Measurements from ENCODE around the gene XYLT2. TPM values are rescaled to one million over a fixed set of nuclear protein-coding genes. Genes with fewer than 3 reads are reported as not detected.

The XYLT2 gene
- total and polyA plus RNA-seq, 2 experiments from 2014 or later = 14.2 to 44.9 TPM

GRCh38 chr17:50389534-50389933, 43.6 kb downstream of the XYLT2 start (continued):
- no peak for TF ChIP-seq CTCF (conservative IDR thresholded peaks at IDR 0.05; ENCODE audit: low read depth in 2 of 2)
- no peak for TF ChIP-seq REST (IDR thresholded peaks at IDR 0.05; ENCODE audit: unreplicated experiment)

GRCh38 chr17:50392621-50393020, 46.7 kb downstream of the XYLT2 start:
- peaks cover 43% of the 10 kb centered on the region for H3K36me3 ChIP-seq (ENCODE audit: insufficient read depth)
- peaks cover 7% of the 10 kb centered on the region for H3K4me1 Mint-ChIP-seq
- no peak overlapping the region for H3K4me3 Mint-ChIP-seq
- no peaks in the 10 kb centered on the region for H3K27me3 ChIP-seq (ENCODE audit: insufficient read depth)
- H3K27ac Mint-ChIP-seq = no peak overlapping the region
- H3F3A ChIP-seq (replicated peaks; ENCODE audit: low read depth) = no peaks in the 10 kb centered on the region
- no peak for ATAC-seq
- H3K27me3 Mint-ChIP-seq (ENCODE audit: insufficient read depth, low read depth, poor library complexity) = peaks cover 4% of the 10 kb centered on the region
- H3K27ac ChIP-seq (ENCODE audit: low read depth) = no peak overlapping the region
- no peak for DNase-seq (ENCODE audit: low spot score)
- H3K9me2 ChIP-seq (ENCODE audit: insufficient read depth) = no peaks in the 10 kb centered on the region
- no peaks in the 10 kb centered on the region; the same call in 1 of the 2 replicates for H3K4me1 ChIP-seq (ENCODE audit: insufficient read depth)
- H3K9me3 Mint-ChIP-seq = no peaks in the 10 kb centered on the region
- H3K4me2 ChIP-seq = no peak overlapping the region
- H2AFZ ChIP-seq = no peak overlapping the region
- peaks cover 72% of the 10 kb centered on the region for H3K36me3 Mint-ChIP-seq (ENCODE audit: low read depth)
- peaks cover 25% of the 10 kb centered on the region for H3K79me2 ChIP-seq (replicated peaks; ENCODE audit: insufficient read depth)
- H3K4me3 ChIP-seq = no peak overlapping the region
- peaks cover 33% of the 10 kb centered on the region for H4K20me1 ChIP-seq (replicated peaks; ENCODE audit: insufficient read depth)
- TF ChIP-seq EZH2 (IDR thresholded peaks at IDR 0.05; ENCODE audit: low read depth, unreplicated experiment) (no peak), ZNF462 (CRISPR knock-in tag; IDR thresholded peaks at IDR 0.05) (no peak), ZNF331 (CRISPR knock-in tag; IDR thresholded peaks at IDR 0.05; ENCODE audit: low read depth) (no peak), STAT1 (IDR thresholded peaks at IDR 0.05; ENCODE audit: unreplicated experiment) (no peak), NANOG (IDR thresholded peaks at IDR 0.05; ENCODE audit: borderline replicate concordance) (no peak), REST (IDR thresholded peaks at IDR 0.05; ENCODE audit: unreplicated experiment) (no peak), EZH2phosphoT487 (IDR thresholded peaks at IDR 0.05; ENCODE audit: unreplicated experiment) (no peak), POLR2AphosphoS5 (IDR thresholded peaks at IDR 0.05; ENCODE audit: low read depth) (no peak)
